Activated naive CD4-positive, alpha-beta T cell treated with anti-CD3 and anti-CD28 coated beads, Interleukin-2, amount 10 ng/mL, durations not matched to agents 7 days and 5 days (primary cell): Measurements from ENCODE around the gene TPRG1.
"Not testable (repeated sequence)": the region's sequence is repeated elsewhere in the genome, so short reads cannot be mapped to it uniquely, and the experiment has no call there.

Experiments
- CTCF ChIA-PET: fragments of 350-600 bp; sonication (Branson Sonifier 250); formaldehyde crosslinking; loops from one replicate; lab custom pipeline; 2021; ENCODE audit warnings: antibody characterized with exemption; lab: Charles Lee
- DNase-seq: peaks from one replicate; pipeline ENCODE4 v3.0.0-alpha.2; 2020
- H3K27ac Mint-ChIP-seq: one replicate; pipeline ENCODE4 v1.8.0; 2021; ENCODE audit warnings: mild to moderate bottlenecking, moderate library complexity, mixed read lengths
- H3K27me3 Mint-ChIP-seq: one replicate; pipeline ENCODE4 v1.8.0; 2021; ENCODE audit warnings: mild to moderate bottlenecking, mixed read lengths
- H3K36me3 Mint-ChIP-seq: one replicate; pipeline ENCODE4 v1.8.0; 2021; ENCODE audit warnings: mixed read lengths
- H3K4me1 Mint-ChIP-seq: one replicate; pipeline ENCODE4 v1.8.0; 2021; ENCODE audit warnings: mixed read lengths
- H3K4me3 Mint-ChIP-seq: one replicate; pipeline ENCODE4 v1.8.0; 2021; ENCODE audit warnings: mild to moderate bottlenecking, moderate library complexity, mixed read lengths
- H3K9me3 Mint-ChIP-seq: one replicate; pipeline ENCODE4 v1.8.0; 2021; ENCODE audit warnings: mixed read lengths

Gene TPRG1

GRCh38 chr3:189307963-189308362 is 136.2 kb downstream of the TPRG1 start:
- Mint-ChIP-seq H3K27ac (no peak overlapping the region), H3K4me3 (no peak overlapping the region), H3K36me3 (no peaks in the 10 kb centered on the region), H3K9me3 (no peaks in the 10 kb centered on the region), H3K4me1 (peaks cover 14% of the 10 kb centered on the region), H3K27me3 (no peaks in the 10 kb centered on the region)
- DNase-seq: no peak
- CTCF ChIA-PET: interaction anchor here (0.8 to 2.6 kb wide), 4 partner anchors 16 to 48 kb away, joined by 4 to 9 read pairs (median 4); no protein-coding TSS in a partner anchor

GRCh38 chr3:189308608-189309007 is 136.8 kb downstream of the TPRG1 start:
- Mint-ChIP-seq H3K9me3 (no peaks in the 10 kb centered on the region), H3K27ac (no peak overlapping the region), H3K36me3 (no peaks in the 10 kb centered on the region), H3K4me3 (no peak overlapping the region), H3K4me1 (peaks cover 14% of the 10 kb centered on the region), H3K27me3 (no peaks in the 10 kb centered on the region)
- CTCF ChIA-PET: interaction anchor here (0.8 to 2.6 kb wide), 4 partner anchors 16 to 47 kb away, joined by 4 to 9 read pairs (median 4); no protein-coding TSS in a partner anchor
- no peak for DNase-seq

- Mint-ChIP-seq H3K36me3 (no peaks in the 10 kb centered on the region), H3K27ac (peak overlapping the region; percentile 1), H3K4me3 (no peak overlapping the region), H3K4me1 (peaks cover 12% of the 10 kb centered on the region), H3K9me3 (no peaks in the 10 kb centered on the region), H3K27me3 (no peaks in the 10 kb centered on the region)
- CTCF ChIA-PET: interaction anchor here (1.3 to 2.6 kb wide), 3 partner anchors 11 to 30 kb away, joined by 4 to 9 read pairs (median 4); no protein-coding TSS in a partner anchor
- no peak for DNase-seq
These were observed 137.7 kb downstream of the TPRG1 start for GRCh38 chr3:189309400-189309975.

GRCh38 chr3:189311521-189311920 is 139.8 kb downstream of the TPRG1 start:
- Mint-ChIP-seq H3K36me3 (peaks cover 2% of the 10 kb centered on the region), H3K4me3 (no peak overlapping the region), H3K27ac (no peak overlapping the region), H3K9me3 (no peaks in the 10 kb centered on the region), H3K4me1 (peaks cover 10% of the 10 kb centered on the region), H3K27me3 (no peaks in the 10 kb centered on the region)
- CTCF ChIA-PET: interaction anchor here (0.6 kb wide), 1 partner anchor 562 kb away, joined by 3 read pairs; no protein-coding TSS in a partner anchor
- DNase-seq: no peak

- H3K4me1 Mint-ChIP-seq: peaks cover 19% of the 10 kb centered on the region
These were observed 141.1 kb downstream of the TPRG1 start for GRCh38 chr3:189312866-189313265.

GRCh38 chr3:189316296-189317019 is 144.7 kb downstream of the TPRG1 start:
- peaks cover 13% of the 10 kb centered on the region for H3K36me3 Mint-ChIP-seq
- H3K27ac Mint-ChIP-seq: no peak overlapping the region
- DNase-seq: no peak
- no peaks in the 10 kb centered on the region for H3K27me3 Mint-ChIP-seq
- no peak overlapping the region for H3K4me3 Mint-ChIP-seq
- CTCF ChIA-PET: interaction anchor here (1.1 to 1.4 kb wide), 2 partner anchors 10 to 43 kb away, joined by 3 to 5 read pairs; no protein-coding TSS in a partner anchor
- peaks cover 23% of the 10 kb centered on the region for H3K4me1 Mint-ChIP-seq
- H3K9me3 Mint-ChIP-seq: no peaks in the 10 kb centered on the region

More at GRCh38 chr3:189312866-189313265, 141.1 kb downstream of the TPRG1 start:
- no peak overlapping the region for H3K4me3 Mint-ChIP-seq
- H3K9me3 Mint-ChIP-seq: no peaks in the 10 kb centered on the region
- no peak for DNase-seq
- peaks cover 2% of the 10 kb centered on the region for H3K36me3 Mint-ChIP-seq
- CTCF ChIA-PET: interaction anchor here (0.8 kb wide), 1 partner anchor 517 kb away, joined by 3 read pairs; no protein-coding TSS in a partner anchor
- H3K27ac Mint-ChIP-seq: no peak overlapping the region
- H3K27me3 Mint-ChIP-seq: no peaks in the 10 kb centered on the region

- Mint-ChIP-seq H3K27me3 (no peaks in the 10 kb centered on the region), H3K27ac (no peak overlapping the region), H3K4me3 (no peak overlapping the region), H3K4me1 (peaks cover 33% of the 10 kb centered on the region), H3K36me3 (peaks cover 20% of the 10 kb centered on the region), H3K9me3 (peaks cover 3% of the 10 kb centered on the region)
- DNase-seq: no peak
- CTCF ChIA-PET: no interaction called here
These were observed 146.1 kb downstream of the TPRG1 start for GRCh38 chr3:189317911-189318310.

GRCh38 chr3:189320511-189320910 is 148.7 kb downstream of the TPRG1 start:
- Mint-ChIP-seq H3K27ac (no peak overlapping the region), H3K4me1 (peaks cover 58% of the 10 kb centered on the region), H3K27me3 (no peaks in the 10 kb centered on the region), H3K36me3 (peaks cover 32% of the 10 kb centered on the region), H3K9me3 (peaks cover 3% of the 10 kb centered on the region), H3K4me3 (no peak overlapping the region)
- DNase-seq: no peak
- CTCF ChIA-PET: interaction anchor here (1.4 kb wide), 1 partner anchor 11 kb away, joined by 4 read pairs; no protein-coding TSS in a partner anchor

GRCh38 chr3:189322339-189322738 is 150.6 kb downstream of the TPRG1 start:
- peaks cover 62% of the 10 kb centered on the region for H3K4me1 Mint-ChIP-seq
- no peak overlapping the region for H3K27ac Mint-ChIP-seq
- H3K27me3 Mint-ChIP-seq: no peaks in the 10 kb centered on the region
- no peak overlapping the region for H3K4me3 Mint-ChIP-seq
- peaks cover 6% of the 10 kb centered on the region for H3K9me3 Mint-ChIP-seq
- no peak for DNase-seq
- CTCF ChIA-PET: no interaction called here
- peaks cover 40% of the 10 kb centered on the region for H3K36me3 Mint-ChIP-seq

- H3K27ac Mint-ChIP-seq: peak overlapping the region; percentile 99
- CTCF ChIA-PET: interaction anchor here (0.6 to 2.1 kb wide), 6 partner anchors 12 to 636 kb away, joined by 3 to 10 read pairs (median 3); no protein-coding TSS in a partner anchor
- H3K9me3 Mint-ChIP-seq: peaks cover 12% of the 10 kb centered on the region
- no peaks in the 10 kb centered on the region for H3K27me3 Mint-ChIP-seq
- H3K36me3 Mint-ChIP-seq: peaks cover 42% of the 10 kb centered on the region
- peaks cover 66% of the 10 kb centered on the region for H3K4me1 Mint-ChIP-seq
- DNase-seq: peak; percentile 93
- peak overlapping the region; percentile 72 for H3K4me3 Mint-ChIP-seq
These were observed 152.9 kb downstream of the TPRG1 start for GRCh38 chr3:189324538-189325138.

- H3K9me3 Mint-ChIP-seq: peaks cover 12% of the 10 kb centered on the region
These were observed 153.7 kb downstream of the TPRG1 start for GRCh38 chr3:189325454-189325853.

GRCh38 chr3:189329630-189330029 is 157.9 kb downstream of the TPRG1 start:
- Mint-ChIP-seq H3K36me3 (peaks cover 25% of the 10 kb centered on the region), H3K9me3 (peaks cover 16% of the 10 kb centered on the region), H3K4me1 (peaks cover 76% of the 10 kb centered on the region), H3K27ac (peak overlapping the region; percentile 88)
- not testable (repeated sequence) for DNase-seq, H3K27me3 Mint-ChIP-seq, H3K4me3 Mint-ChIP-seq
- CTCF ChIA-PET: interaction anchor here (0.7 to 2.4 kb wide), 4 partner anchors 21 to 57 kb away, joined by 3 to 9 read pairs (median 6); no protein-coding TSS in a partner anchor

More at GRCh38 chr3:189325454-189325853, 153.7 kb downstream of the TPRG1 start:
- DNase-seq: no peak
- H3K27me3 Mint-ChIP-seq: no peaks in the 10 kb centered on the region
- H3K4me1 Mint-ChIP-seq: peaks cover 73% of the 10 kb centered on the region
- H3K4me3 Mint-ChIP-seq: no peak overlapping the region
- CTCF ChIA-PET: interaction anchor here (0.6 to 2.1 kb wide), 5 partner anchors 11 to 53 kb away, joined by 3 to 10 read pairs (median 3); no protein-coding TSS in a partner anchor
- peaks cover 41% of the 10 kb centered on the region for H3K36me3 Mint-ChIP-seq
- H3K27ac Mint-ChIP-seq: peak overlapping the region; percentile 99

GRCh38 chr3:189330066-189330465 is 158.3 kb downstream of the TPRG1 start:
- no peaks in the 10 kb centered on the region for H3K27me3 Mint-ChIP-seq
- DNase-seq: no peak
- H3K4me1 Mint-ChIP-seq: peaks cover 76% of the 10 kb centered on the region
- no peak overlapping the region for H3K4me3 Mint-ChIP-seq
- H3K36me3 Mint-ChIP-seq: peaks cover 25% of the 10 kb centered on the region
- peaks cover 16% of the 10 kb centered on the region for H3K9me3 Mint-ChIP-seq
- peak overlapping the region; percentile 88 for H3K27ac Mint-ChIP-seq
- CTCF ChIA-PET: interaction anchor here (0.7 to 2.4 kb wide), 5 partner anchors 22 to 57 kb away, joined by 3 to 9 read pairs (median 4); no protein-coding TSS in a partner anchor
